Liver (tissue), 9 donors: ENCODE measurements around the gene PLA2G6. TPM values are rescaled to one million over a fixed set of nuclear protein-coding genes. Genes with fewer than 3 reads are reported as not detected.

Experiments
- DNase-seq: peaks from one replicate; pipeline ENCODE4 v3.0.0-alpha.2; 2017; ENCODE audit warnings: low spot score
- H3K27ac ChIP-seq, 2 donors: one replicate each; pipeline ENCODE4 v1.7.0; 2013; ENCODE audit warnings: inconsistent platforms in 2 of 2, low read length in 2 of 2, control low read depth in 1 of 2, low read depth in 1 of 2, mild to moderate bottlenecking in 1 of 2
- H3K27me3 ChIP-seq, 4 donors: one replicate each; pipeline versions ENCODE4 v1.6.1 to v1.7.0; 2013; ENCODE audit warnings: low read length in 3 of 4, inconsistent platforms in 1 of 4, mild to moderate bottlenecking in 1 of 4, moderate library complexity in 1 of 4; ENCODE audit not compliant: control insufficient read depth in 4 of 4, insufficient read depth in 4 of 4
- H3K36me3 ChIP-seq, 4 donors: one replicate each; pipeline versions ENCODE4 v1.6.1 to v1.7.0; 2013; ENCODE audit warnings: low read length in 3 of 4, mild to moderate bottlenecking in 3 of 4, low read depth in 1 of 4, moderate library complexity in 1 of 4; ENCODE audit not compliant: control insufficient read depth in 4 of 4, insufficient read depth in 3 of 4
- H3K4me1 ChIP-seq, 4 donors: one replicate each; pipeline versions ENCODE4 v1.6.1 to v1.7.0; 2013; ENCODE audit warnings: low read length in 3 of 4, mild to moderate bottlenecking in 3 of 4, moderate library complexity in 1 of 4; ENCODE audit not compliant: control insufficient read depth in 4 of 4, insufficient read depth in 4 of 4
- H3K4me3 ChIP-seq, 3 donors: one replicate each; pipeline versions ENCODE4 v1.6.1 to v1.7.0; 2013; ENCODE audit warnings: low read length in 3 of 3, control low read depth in 1 of 3, low read depth in 1 of 3, mild to moderate bottlenecking in 1 of 3
- H3K9ac ChIP-seq, 2 donors: one replicate each; pipeline ENCODE4 v1.7.0; 2013; ENCODE audit warnings: low read length in 2 of 2, mild to moderate bottlenecking in 2 of 2, moderate library complexity in 2 of 2, control low read depth in 1 of 2, low read depth in 1 of 2
- H3K9me3 ChIP-seq, 4 donors: one replicate each; pipeline versions ENCODE4 v1.6.1 to v1.7.0; 2013; ENCODE audit warnings: low read length in 3 of 4; ENCODE audit not compliant: control insufficient read depth in 4 of 4
- EGR1 ChIP-seq, 2 donors: IDR thresholded peaks; 2 replicates each; pipeline ENCODE4 v1.6.1; 2016 to 2018; ENCODE audit warnings: antibody characterized with exemption in 2 of 2, low read depth in 2 of 2
- FOXA2 ChIP-seq: IDR thresholded peaks from 2 replicates; pipeline ENCODE4 v1.6.1; 2016; ENCODE audit warnings: antibody characterized with exemption
- GABPA ChIP-seq, 2 donors: IDR thresholded peaks in 1 of 2; conservative IDR thresholded peaks in 1 of 2; 2 replicates each; pipeline ENCODE4 v1.6.1; 2016; ENCODE audit warnings: antibody characterized with exemption in 2 of 2, mild to moderate bottlenecking in 1 of 2, moderate library complexity in 1 of 2
- HNF4G ChIP-seq: IDR thresholded peaks from 2 replicates; pipeline ENCODE4 v1.6.1; 2016; ENCODE audit warnings: antibody characterized with exemption
- NR2F2 ChIP-seq: IDR thresholded peaks from 2 replicates; pipeline ENCODE4 v1.6.1; 2016; ENCODE audit warnings: antibody characterized with exemption
- RAD21 ChIP-seq, 2 donors: IDR thresholded peaks; 2 replicates each; pipeline ENCODE4 v1.6.1; 2016; ENCODE audit warnings: antibody characterized with exemption in 2 of 2, mild to moderate bottlenecking in 2 of 2
- RXRA ChIP-seq, 2 donors: IDR thresholded peaks; 2 replicates each; pipeline ENCODE4 v1.6.1; 2017 to 2018; ENCODE audit warnings: antibody characterized with exemption in 2 of 2, mild to moderate bottlenecking in 1 of 2
- SP1 ChIP-seq: IDR thresholded peaks from 2 replicates; pipeline ENCODE4 v1.6.1; 2018; ENCODE audit warnings: antibody characterized with exemption, mild to moderate bottlenecking
- TAF1 ChIP-seq: conservative IDR thresholded peaks from 2 replicates; pipeline ENCODE4 v1.6.1; 2016; ENCODE audit warnings: antibody characterized with exemption, mild to moderate bottlenecking
- WGBS: extraction: QIAGEN DNeasy Blood & Tissue Kit; methylation state at CpG from one replicate; pipeline ENCODE4 v1.1.7; 2013; 5-methylcytosine and 5-hydroxymethylcytosine counted together
- polyA plus RNA-seq, 2 donors: library from polyadenylated mRNA; stranded (reverse) in 1 of 2; unstranded in 1 of 2; fragments of 200-250 nt in 1 of 2; fragments of >200 nt in 1 of 2; fragmentation: Nextera tagmentation in 1 of 2; extraction: Ambion mirVana in 1 of 2; gene quantifications; one replicate each; pipeline versions ENCODE4 v1.2.1 to v1.2.3, GENCODE V29; 2013 to 2015
- total RNA-seq, 2 donors: library from RNA; depleted of rRNA; stranded (reverse); fragments of >200 nt; gene quantifications; one replicate each; pipeline ENCODE4 v1.2.3, GENCODE V29; 2014
- TF ChIP-seq, protein P1 (sequence below): fragments of 150-350 bp; IDR thresholded peaks from 2 replicates; pipeline ENCODE4 v1.5.1; 2017; ENCODE audit warnings: improper control_type of control experiment, low read depth, low read length; ENCODE audit not compliant: missing input control
- TF ChIP-seq, protein P2 (sequence below): IDR thresholded peaks from 2 replicates; pipeline ENCODE4 v1.6.1; 2016; ENCODE audit warnings: antibody characterized with exemption
- TF ChIP-seq, protein P3 (sequence below): IDR thresholded peaks from 2 replicates; pipeline ENCODE4 v1.6.1; 2016; ENCODE audit warnings: antibody characterized with exemption, mild to moderate bottlenecking
- donor health status: healthy.
- donor health status: healthy.
- donor health status: healthy.
- donor health status: healthy.
- donor health status: healthy.

Gene PLA2G6
- total and polyA plus RNA-seq, 4 donors = 5.7 to 9.0 (median 7.2) TPM

DNA sequence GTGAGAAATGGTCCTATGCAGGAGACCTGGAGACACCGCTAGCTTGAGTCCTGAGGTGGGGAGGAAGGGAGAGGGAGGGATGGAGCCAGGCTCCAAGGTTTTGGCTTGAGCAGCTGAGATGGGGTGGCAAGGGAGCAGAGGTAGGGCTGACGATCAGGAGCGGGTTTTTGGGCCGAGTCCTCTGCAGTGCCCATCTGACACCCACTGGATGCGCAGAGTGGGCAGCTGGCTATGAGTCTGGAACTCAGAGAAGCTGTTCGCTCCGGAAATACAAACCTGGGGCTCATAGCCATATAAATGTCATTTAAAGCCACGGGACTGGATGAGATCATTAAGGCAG lies 19.7 kb upstream of the PLA2G6 start:
- Histone ChIP-seq H3K36me3 (no peaks in the 10 kb centered on the region), H3K27ac (peak overlapping the region; percentile 98 to 99), H3K9me3 (no peaks in the 10 kb centered on the region), H3K27me3 (no peaks in the 10 kb centered on the region), H3K4me3 (peak overlapping the region in 1 of 3 donors; percentile 78), H3K4me1 (peaks cover 0 to 7% (median 3%) of the 10 kb centered on the region in 4 donors), H3K9ac (peak overlapping the region; percentile 48 to 94)
- WGBS = 23% methylated on average over 8 of the region's 8 CpGs
- DNase-seq = no peak
- no peak for TF ChIP-seq GABPA (IDR thresholded peaks at IDR 0.05 in 1 of 2, conservative IDR thresholded peaks at IDR 0.05 in 1 of 2)
- TF ChIP-seq, protein P1, sequence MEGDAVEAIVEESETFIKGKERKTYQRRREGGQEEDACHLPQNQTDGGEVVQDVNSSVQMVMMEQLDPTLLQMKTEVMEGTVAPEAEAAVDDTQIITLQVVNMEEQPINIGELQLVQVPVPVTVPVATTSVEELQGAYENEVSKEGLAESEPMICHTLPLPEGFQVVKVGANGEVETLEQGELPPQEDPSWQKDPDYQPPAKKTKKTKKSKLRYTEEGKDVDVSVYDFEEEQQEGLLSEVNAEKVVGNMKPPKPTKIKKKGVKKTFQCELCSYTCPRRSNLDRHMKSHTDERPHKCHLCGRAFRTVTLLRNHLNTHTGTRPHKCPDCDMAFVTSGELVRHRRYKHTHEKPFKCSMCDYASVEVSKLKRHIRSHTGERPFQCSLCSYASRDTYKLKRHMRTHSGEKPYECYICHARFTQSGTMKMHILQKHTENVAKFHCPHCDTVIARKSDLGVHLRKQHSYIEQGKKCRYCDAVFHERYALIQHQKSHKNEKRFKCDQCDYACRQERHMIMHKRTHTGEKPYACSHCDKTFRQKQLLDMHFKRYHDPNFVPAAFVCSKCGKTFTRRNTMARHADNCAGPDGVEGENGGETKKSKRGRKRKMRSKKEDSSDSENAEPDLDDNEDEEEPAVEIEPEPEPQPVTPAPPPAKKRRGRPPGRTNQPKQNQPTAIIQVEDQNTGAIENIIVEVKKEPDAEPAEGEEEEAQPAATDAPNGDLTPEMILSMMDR = no peak
- TF ChIP-seq FOXA2 = no peak
- TF ChIP-seq RXRA (IDR thresholded peaks at IDR 0.05) = no peak
- TF ChIP-seq, protein P2, sequence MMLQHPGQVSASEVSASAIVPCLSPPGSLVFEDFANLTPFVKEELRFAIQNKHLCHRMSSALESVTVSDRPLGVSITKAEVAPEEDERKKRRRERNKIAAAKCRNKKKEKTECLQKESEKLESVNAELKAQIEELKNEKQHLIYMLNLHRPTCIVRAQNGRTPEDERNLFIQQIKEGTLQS = no peak
- no peak for TF ChIP-seq NR2F2
- TF ChIP-seq EGR1 (IDR thresholded peaks at IDR 0.05; ENCODE audit: low read depth in 2 of 2) = no peak
- no peak for TF ChIP-seq SP1
- no peak for TF ChIP-seq HNF4G
- no peak for TF ChIP-seq TAF1
- TF ChIP-seq, protein P3, sequence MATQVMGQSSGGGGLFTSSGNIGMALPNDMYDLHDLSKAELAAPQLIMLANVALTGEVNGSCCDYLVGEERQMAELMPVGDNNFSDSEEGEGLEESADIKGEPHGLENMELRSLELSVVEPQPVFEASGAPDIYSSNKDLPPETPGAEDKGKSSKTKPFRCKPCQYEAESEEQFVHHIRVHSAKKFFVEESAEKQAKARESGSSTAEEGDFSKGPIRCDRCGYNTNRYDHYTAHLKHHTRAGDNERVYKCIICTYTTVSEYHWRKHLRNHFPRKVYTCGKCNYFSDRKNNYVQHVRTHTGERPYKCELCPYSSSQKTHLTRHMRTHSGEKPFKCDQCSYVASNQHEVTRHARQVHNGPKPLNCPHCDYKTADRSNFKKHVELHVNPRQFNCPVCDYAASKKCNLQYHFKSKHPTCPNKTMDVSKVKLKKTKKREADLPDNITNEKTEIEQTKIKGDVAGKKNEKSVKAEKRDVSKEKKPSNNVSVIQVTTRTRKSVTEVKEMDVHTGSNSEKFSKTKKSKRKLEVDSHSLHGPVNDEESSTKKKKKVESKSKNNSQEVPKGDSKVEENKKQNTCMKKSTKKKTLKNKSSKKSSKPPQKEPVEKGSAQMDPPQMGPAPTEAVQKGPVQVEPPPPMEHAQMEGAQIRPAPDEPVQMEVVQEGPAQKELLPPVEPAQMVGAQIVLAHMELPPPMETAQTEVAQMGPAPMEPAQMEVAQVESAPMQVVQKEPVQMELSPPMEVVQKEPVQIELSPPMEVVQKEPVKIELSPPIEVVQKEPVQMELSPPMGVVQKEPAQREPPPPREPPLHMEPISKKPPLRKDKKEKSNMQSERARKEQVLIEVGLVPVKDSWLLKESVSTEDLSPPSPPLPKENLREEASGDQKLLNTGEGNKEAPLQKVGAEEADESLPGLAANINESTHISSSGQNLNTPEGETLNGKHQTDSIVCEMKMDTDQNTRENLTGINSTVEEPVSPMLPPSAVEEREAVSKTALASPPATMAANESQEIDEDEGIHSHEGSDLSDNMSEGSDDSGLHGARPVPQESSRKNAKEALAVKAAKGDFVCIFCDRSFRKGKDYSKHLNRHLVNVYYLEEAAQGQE = no peak

DNA sequence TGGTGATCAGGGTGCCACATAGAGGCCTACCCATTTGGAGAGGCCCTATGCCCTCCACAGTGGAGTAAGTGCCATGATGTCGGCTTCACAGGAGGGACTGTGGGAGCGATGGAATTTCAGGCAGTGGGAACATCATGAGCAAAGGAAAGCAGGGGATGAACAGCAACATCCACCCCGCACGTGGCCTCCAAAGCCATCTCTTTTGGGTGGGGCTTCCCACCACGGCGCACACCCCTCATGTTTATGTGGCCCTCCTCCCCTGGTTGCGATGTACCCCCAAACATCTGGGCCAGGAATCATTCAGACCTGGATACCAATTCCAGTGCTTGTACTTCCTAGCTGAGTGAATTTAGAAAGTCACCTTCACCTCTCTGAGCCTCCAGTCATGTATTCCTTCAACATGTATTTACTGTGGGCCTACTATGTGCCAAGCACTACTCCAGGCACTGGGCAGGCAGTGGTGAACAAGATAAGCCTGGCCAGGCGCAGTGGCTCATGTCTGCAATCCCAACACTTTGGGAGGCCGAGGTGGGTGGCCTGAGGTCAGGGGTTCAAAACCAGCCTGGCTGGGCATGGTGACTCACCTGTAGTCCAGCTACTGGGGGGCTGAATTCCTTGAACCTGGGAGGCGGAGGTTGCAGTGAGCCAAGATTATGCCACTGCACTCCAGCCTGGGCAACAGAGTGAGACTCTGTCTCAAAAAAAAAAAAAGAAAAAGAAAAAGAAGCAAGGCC lies 18.4 kb upstream of the PLA2G6 start:
- H3K27me3 ChIP-seq = no peaks in the 10 kb centered on the region
- TF ChIP-seq RAD21 (IDR thresholded peaks at IDR 0.05) = no peak
- 85% methylated on average over 10 of the region's 10 CpGs for WGBS
- H3K9ac ChIP-seq = no peak overlapping the region
- no peak overlapping the region for H3K27ac ChIP-seq
- no peaks in the 10 kb centered on the region for H3K36me3 ChIP-seq
- DNase-seq = no peak
- H3K9me3 ChIP-seq = no peaks in the 10 kb centered on the region
- H3K4me1 ChIP-seq = peaks cover 0 to 7% (median 3%) of the 10 kb centered on the region in 4 donors
- no peak overlapping the region for H3K4me3 ChIP-seq
